Adipose tissue (tissue), 3 donors: ENCODE measurements around the gene RFX2. TPM values are rescaled to one million over a fixed set of nuclear protein-coding genes. Genes with fewer than 3 reads are reported as not detected.

Experiments used
- H3K27ac ChIP-seq: one replicate; pipeline ENCODE4 v1.5.1; 2013; ENCODE audit warnings: low read depth, low read length
- WGBS, 3 donors: extraction: QIAGEN DNeasy Blood & Tissue Kit; methylation state at CpG; one replicate each; pipeline ENCODE4 v1.1.7; 2013; 5-methylcytosine and 5-hydroxymethylcytosine counted together
- polyA plus RNA-seq, 3 donors: library from polyadenylated mRNA; stranded (reverse); fragments of 200-250 nt; gene quantifications; one replicate each; pipeline ENCODE4 v1.2.3, GENCODE V29; 2013
- donor health status: healthy with polysubstance abuse.
- donor health status: Bipolar disorder and iron deficiency.
- donor health status: healthy.

RFX2 gene
- polyA plus RNA-seq, result 10 to 100 TPM in 1 of 3 donors, 1 to 10 TPM in 2; 1.6 to 21.5 (median 3.7) TPM

- 0 to 1% (median 0%) methylated on average over 56 to 75 of the region's 75 CpGs for WGBS, 3 donors
- H3K27ac ChIP-seq, result no peak within 1 kb of the TSS
These were observed at the start of gene RFX2 for GRCh38 chr19:6110360-6110977. Gene RFX2, minus strand, starts transcription at chr19:6110500. Its CDS starts 63,004 bp downstream, at chr19:6047496.

GRCh38 chr19:6156033-6156432 lies 45.7 kb upstream of the RFX2 start:
- H3K27ac ChIP-seq, result no peak overlapping the region
- WGBS, 3 donors, result 30 to 53% (median 52%) methylated on average over 2 of the region's 2 CpGs

GRCh38 chr19:6150289-6150688 lies 40.0 kb upstream of the RFX2 start:
- no peak overlapping the region for H3K27ac ChIP-seq
- 77 to 89% (median 77%) methylated on average over 8 of the region's 8 CpGs for WGBS, 3 donors

GRCh38 chr19:6141217-6141616 lies 30.9 kb upstream of the RFX2 start:
- 62 to 78% (median 75%) methylated on average over 1 of the region's 1 CpG for WGBS, 3 donors

GRCh38 chr19:6138511-6138910 lies 28.2 kb upstream of the RFX2 start:
- H3K27ac ChIP-seq, result no peak overlapping the region
- 37 to 86% (median 38%) methylated on average over 1 to 2 of the region's 2 CpGs for WGBS, 3 donors

More at GRCh38 chr19:6141217-6141616, 30.9 kb upstream of the RFX2 start:
- no peak overlapping the region for H3K27ac ChIP-seq

- 56 to 58% (median 57%) methylated on average over 7 of the region's 7 CpGs for WGBS, 3 donors
- no peak overlapping the region for H3K27ac ChIP-seq
These were observed 27.8 kb upstream of the RFX2 start for GRCh38 chr19:6138066-6138465.

- WGBS, 3 donors, result 89 to 94% (median 89%) methylated on average over 5 of the region's 5 CpGs
- no peak overlapping the region for H3K27ac ChIP-seq
These were observed 22.9 kb upstream of the RFX2 start for GRCh38 chr19:6133231-6133630.

GRCh38 chr19:6132482-6132881 lies 22.2 kb upstream of the RFX2 start:
- WGBS, 3 donors, result 93 to 96% (median 95%) methylated on average over 4 of the region's 4 CpGs
- no peak overlapping the region for H3K27ac ChIP-seq

- H3K27ac ChIP-seq, result no peak overlapping the region
- WGBS, 3 donors, result 85 to 91% (median 90%) methylated on average over 6 of the region's 6 CpGs
These were observed 17.5 kb upstream of the RFX2 start for GRCh38 chr19:6127716-6128335.

- 36 to 55% (median 41%) methylated on average over 3 of the region's 3 CpGs for WGBS, 3 donors
These were observed 16.2 kb upstream of the RFX2 start for GRCh38 chr19:6126335-6126974.

GRCh38 chr19:6125571-6125989 lies 15.3 kb upstream of the RFX2 start:
- 22 to 36% (median 34%) methylated on average over 6 of the region's 6 CpGs for WGBS, 3 donors
- H3K27ac ChIP-seq, result no peak overlapping the region

More at GRCh38 chr19:6126335-6126974, 16.2 kb upstream of the RFX2 start:
- no peak overlapping the region for H3K27ac ChIP-seq

GRCh38 chr19:6119031-6119430 lies 8.7 kb upstream of the RFX2 start:
- no peak overlapping the region for H3K27ac ChIP-seq

- no peak overlapping the region for H3K27ac ChIP-seq
- WGBS, 3 donors, result 71 to 80% (median 74%) methylated on average over 2 of the region's 2 CpGs
These were observed 7.7 kb upstream of the RFX2 start for GRCh38 chr19:6118043-6118442.

GRCh38 chr19:6117534-6117933 lies 7.2 kb upstream of the RFX2 start:
- H3K27ac ChIP-seq, result no peak overlapping the region

- WGBS, 3 donors, result 89 to 97% (median 92%) methylated on average over 4 of the region's 4 CpGs
- H3K27ac ChIP-seq, result no peak overlapping the region
These were observed 6.6 kb upstream of the RFX2 start for GRCh38 chr19:6116749-6117430.

GRCh38 chr19:6115992-6116391 lies 5.7 kb upstream of the RFX2 start:
- H3K27ac ChIP-seq, result no peak overlapping the region
- 43 to 58% (median 50%) methylated on average over 1 of the region's 1 CpG for WGBS, 3 donors

- H3K27ac ChIP-seq, result no peak overlapping the region
- 71 to 80% (median 79%) methylated on average over 15 of the region's 15 CpGs for WGBS, 3 donors
These were observed 3.4 kb upstream of the RFX2 start for GRCh38 chr19:6113616-6114188.

- 0 to 1% (median 1%) methylated on average over 31 to 38 of the region's 38 CpGs for WGBS, 3 donors
- no peak overlapping the region for H3K27ac ChIP-seq
These were observed 353 bp downstream of the RFX2 start for GRCh38 chr19:6109947-6110346.
